MM.1S (cell line): Measurements from ENCODE around the gene NTN4.

Experiments
- EZH2 ChIP-seq: fragments of 300-600 bp; sonication (generic); optimal IDR thresholded peaks from 2 replicates; pipeline ENCODE3; 2017; ENCODE audit warnings: low read depth, mild to moderate bottlenecking, antibody characterized with exemption, low read length, mixed read lengths
- TF ChIP-seq, protein P1 (sequence below): fragments of 300-600 bp; sonication (generic); IDR thresholded peaks from 2 replicates; pipeline ENCODE4 v1.5.1; 2016; ENCODE audit warnings: antibody characterized with exemption, low read length, mixed read lengths

DNA sequence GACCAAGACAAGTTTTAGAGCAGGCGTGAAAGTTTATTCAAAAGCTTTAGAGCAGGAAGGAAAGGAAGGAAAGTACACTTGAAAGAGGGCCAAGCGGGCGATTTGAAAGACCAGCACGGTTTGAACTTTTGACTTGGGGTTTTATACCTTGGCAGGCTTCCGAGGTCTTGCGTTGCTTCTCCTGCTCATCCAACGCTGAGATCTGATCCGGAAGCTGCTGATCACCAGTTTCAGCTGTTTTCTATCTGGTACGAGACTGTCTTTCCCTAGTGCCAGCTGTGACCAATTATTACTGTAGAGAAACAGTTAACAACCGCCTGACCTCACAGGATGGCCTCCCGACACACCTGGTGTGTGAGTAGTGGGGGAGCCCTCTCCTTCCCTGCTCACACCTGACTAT lies 47.6 kb upstream of the NTN4 start:
- TF ChIP-seq, protein P1, sequence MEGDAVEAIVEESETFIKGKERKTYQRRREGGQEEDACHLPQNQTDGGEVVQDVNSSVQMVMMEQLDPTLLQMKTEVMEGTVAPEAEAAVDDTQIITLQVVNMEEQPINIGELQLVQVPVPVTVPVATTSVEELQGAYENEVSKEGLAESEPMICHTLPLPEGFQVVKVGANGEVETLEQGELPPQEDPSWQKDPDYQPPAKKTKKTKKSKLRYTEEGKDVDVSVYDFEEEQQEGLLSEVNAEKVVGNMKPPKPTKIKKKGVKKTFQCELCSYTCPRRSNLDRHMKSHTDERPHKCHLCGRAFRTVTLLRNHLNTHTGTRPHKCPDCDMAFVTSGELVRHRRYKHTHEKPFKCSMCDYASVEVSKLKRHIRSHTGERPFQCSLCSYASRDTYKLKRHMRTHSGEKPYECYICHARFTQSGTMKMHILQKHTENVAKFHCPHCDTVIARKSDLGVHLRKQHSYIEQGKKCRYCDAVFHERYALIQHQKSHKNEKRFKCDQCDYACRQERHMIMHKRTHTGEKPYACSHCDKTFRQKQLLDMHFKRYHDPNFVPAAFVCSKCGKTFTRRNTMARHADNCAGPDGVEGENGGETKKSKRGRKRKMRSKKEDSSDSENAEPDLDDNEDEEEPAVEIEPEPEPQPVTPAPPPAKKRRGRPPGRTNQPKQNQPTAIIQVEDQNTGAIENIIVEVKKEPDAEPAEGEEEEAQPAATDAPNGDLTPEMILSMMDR, result no peak
- TF ChIP-seq EZH2, result no peak
